GM23248 (cell line): Measurements from ENCODE around the gene ESYT2. TPM values are rescaled to one million over a fixed set of nuclear protein-coding genes. Genes with fewer than 3 reads are reported as not detected.

ENCODE experiments used
- DNase-seq: peaks from one replicate; pipeline ENCODE4 v3.0.0-alpha.2; 2015
- H2AFZ ChIP-seq: fragments of 200-600 bp; sonication (generic); 2 replicates; pipeline ENCODE4 v1.6.1; 2016; ENCODE audit warnings: antibody characterized with exemption
- H3F3A ChIP-seq: fragments of 200-600 bp; sonication (generic); 2 replicates; pipeline ENCODE4 v1.6.1; 2016; ENCODE audit warnings: mild to moderate bottlenecking, antibody characterized with exemption, mixed run types; ENCODE audit not compliant: insufficient read depth
- H3K27ac ChIP-seq: fragments of 200-600 bp; sonication (generic); 2 replicates; pipeline ENCODE4 v1.5.1; 2016; ENCODE audit warnings: mild to moderate bottlenecking
- H3K27me3 ChIP-seq: fragments of 200-600 bp; sonication (generic); replicated peaks from 2 replicates; pipeline ENCODE4 v1.6.1; 2016; ENCODE audit warnings: mild to moderate bottlenecking; ENCODE audit not compliant: insufficient read depth
- H3K36me3 ChIP-seq: fragments of 200-600 bp; sonication (generic); 2 replicates; pipeline ENCODE4 v1.6.1; 2016; ENCODE audit warnings: low read depth, mild to moderate bottlenecking
- H3K4me1 ChIP-seq: fragments of 200-600 bp; sonication (generic); 2 replicates; pipeline ENCODE4 v1.6.1; 2016; ENCODE audit warnings: mild to moderate bottlenecking; ENCODE audit not compliant: insufficient read depth
- H3K4me2 ChIP-seq: fragments of 200-600 bp; sonication (generic); one replicate; pipeline ENCODE4 v1.6.1; 2016; ENCODE audit warnings: mild to moderate bottlenecking; ENCODE audit not compliant: unreplicated experiment
- H3K4me3 ChIP-seq: fragments of 200-600 bp; sonication (generic); 2 replicates; pipeline ENCODE4 v1.5.1; 2016; ENCODE audit warnings: mild to moderate bottlenecking
- H3K79me2 ChIP-seq: fragments of 200-600 bp; sonication (generic); 2 replicates; pipeline ENCODE4 v1.6.1; 2016; ENCODE audit warnings: mild to moderate bottlenecking; ENCODE audit not compliant: insufficient read depth
- H3K9ac ChIP-seq: fragments of 200-600 bp; sonication (generic); 2 replicates; pipeline ENCODE4 v1.6.1; 2016; ENCODE audit warnings: mild to moderate bottlenecking
- H3K9me2 ChIP-seq: fragments of 200-600 bp; sonication (generic); 2 replicates; pipeline ENCODE4 v1.6.1; 2016; ENCODE audit warnings: mixed run types, mild to moderate bottlenecking, moderate library complexity; ENCODE audit not compliant: insufficient read depth
- H3K9me3 ChIP-seq: fragments of 200-600 bp; sonication (generic); one replicate; pipeline ENCODE4 v1.6.1; 2017; ENCODE audit warnings: low read depth
- H4K20me1 ChIP-seq: fragments of 200-600 bp; sonication (generic); 2 replicates; pipeline ENCODE4 v1.6.0; 2016; ENCODE audit not compliant: insufficient read depth
- EZH2 ChIP-seq: fragments of 200-600 bp; sonication (generic); IDR thresholded peaks from 2 replicates; pipeline ENCODE4 v1.6.1; 2018; ENCODE audit warnings: antibody characterized with exemption, mild to moderate bottlenecking; ENCODE audit not compliant: insufficient read depth, poor library complexity, severe bottlenecking
- EZH2phosphoT487 ChIP-seq: fragments of 200-600 bp; sonication (generic); IDR thresholded peaks from 2 replicates; pipeline ENCODE4 v1.6.1; 2018; ENCODE audit warnings: antibody characterized with exemption, moderate library complexity, mild to moderate bottlenecking, low read depth; ENCODE audit not compliant: insufficient read depth
- whole genome bisulfite sequencing, 2 experiments: methylation state at CpG; one replicate each; pipeline ENCODE4 v1.1.6; 2015 to 2017; ENCODE audit warnings: low lambda C conversion rate in 2 of 2, low coverage in 1 of 2; ENCODE audit errors: missing lambda C conversion rate in 2 of 2; 5-methylcytosine and 5-hydroxymethylcytosine counted together
- in situ Hi-C: fragments of 300-500 bp; cut with MboI; formaldehyde crosslinking; loops from 2 replicates; pipeline ENCODE4 v1.15.0; 2020
- polyA plus RNA-seq: library from polyadenylated mRNA; unstranded; fragments of >200 nt; fragmentation: Nextera tagmentation; extraction: Ambion mirVana; gene quantifications from 2 replicates; pipeline ENCODE4 v1.2.1, GENCODE V29; 2016
- total RNA-seq: library from RNA; depleted of rRNA; stranded (reverse); fragments of >200 nt; shearing (Covaris generic); gene quantifications from 2 replicates; pipeline ENCODE4 v1.2.3, GENCODE V29; 2014

The ESYT2 gene
- total and polyA plus RNA-seq, 2 experiments from 2014 or later = 49.9 to 129 TPM

DNA sequence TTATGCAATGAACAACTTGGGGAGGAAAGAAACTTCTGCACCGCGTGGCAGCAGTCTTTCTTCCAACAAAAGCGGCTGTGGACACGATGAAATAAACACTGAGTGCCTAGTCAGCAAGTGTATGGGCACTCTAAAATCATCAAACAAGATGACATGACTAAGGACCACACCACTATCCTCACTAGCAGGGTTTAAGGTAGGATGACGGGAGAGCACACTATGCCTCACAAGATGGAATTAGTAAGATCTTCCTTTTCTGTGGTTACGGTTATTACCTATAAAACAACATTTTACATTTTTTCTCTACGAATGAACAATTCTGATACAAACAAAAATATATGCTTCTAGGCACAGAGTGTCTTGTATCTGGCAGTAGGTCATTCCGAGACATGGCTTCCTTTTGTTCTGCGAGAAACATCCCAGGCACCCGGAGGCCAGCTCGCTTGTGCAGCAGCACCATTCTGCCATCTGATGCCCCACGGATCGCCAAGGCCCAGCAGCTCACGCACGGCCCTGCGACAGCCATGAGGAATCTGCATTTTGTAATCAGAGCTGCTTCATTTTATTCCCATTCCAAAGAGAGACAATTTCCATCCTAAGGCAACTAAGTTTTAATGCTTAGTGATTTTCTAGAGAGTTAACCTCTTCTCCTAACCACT is 70.6 kb downstream of the ESYT2 start:
- 95 to 97% methylated on average over 16 of the region's 16 CpGs for WGBS, 2 experiments
- in situ Hi-C loops = no loop called here
- H3K27me3 ChIP-seq = no peaks in the 10 kb centered on the region
- no peaks in the 10 kb centered on the region for H3K9me2 ChIP-seq
- no peak overlapping the region for H3K4me2 ChIP-seq
- H3K4me1 ChIP-seq = no peaks in the 10 kb centered on the region
- H3F3A ChIP-seq = no peaks in the 10 kb centered on the region
- no peak for DNase-seq
- no peak overlapping the region for H2AFZ ChIP-seq
- no peaks in the 10 kb centered on the region for H3K9me3 ChIP-seq
- H3K27ac ChIP-seq = no peak overlapping the region
- no peak overlapping the region for H3K9ac ChIP-seq
- TF ChIP-seq EZH2phosphoT487 (no peak), EZH2 (no peak)
- H3K4me3 ChIP-seq = no peak overlapping the region
- peaks cover 53% of the 10 kb centered on the region for H3K36me3 ChIP-seq
- H3K79me2 ChIP-seq = peaks cover 10% of the 10 kb centered on the region; the same call in 1 of the 2 replicates
- H4K20me1 ChIP-seq = no peaks in the 10 kb centered on the region

DNA sequence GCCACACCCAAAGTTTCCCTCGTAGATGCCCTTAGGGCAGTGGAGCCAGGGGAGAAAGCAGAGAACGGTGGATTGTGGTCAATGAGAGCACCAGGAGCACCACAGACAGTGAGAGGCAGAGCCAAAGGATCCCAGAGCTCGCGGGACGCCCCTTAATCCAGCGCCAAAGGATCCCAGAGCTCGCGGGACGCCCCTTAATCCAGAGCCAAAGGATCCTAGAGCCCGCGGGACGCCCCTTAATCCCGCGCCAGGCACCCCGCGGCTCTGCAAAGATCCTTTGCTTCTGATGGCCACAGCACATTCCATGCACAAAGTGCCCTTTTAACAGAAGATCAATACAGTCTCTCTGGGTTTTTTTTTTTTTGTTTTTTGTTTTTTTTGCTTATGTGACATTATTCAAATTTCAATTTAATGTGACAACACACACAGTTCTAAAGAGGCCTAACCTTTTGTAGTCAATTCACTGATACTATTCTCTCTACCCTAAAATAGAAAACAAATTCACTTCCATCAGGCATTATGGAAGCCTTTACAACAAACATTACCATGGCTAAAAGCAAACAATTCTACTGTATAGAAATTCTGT is 71.8 kb downstream of the ESYT2 start:
- Histone ChIP-seq H3K79me2 (peaks cover 7% of the 10 kb centered on the region; the same call in 1 of the 2 replicates), H3K9me2 (no peaks in the 10 kb centered on the region), H3K9me3 (no peaks in the 10 kb centered on the region), H2AFZ (no peak overlapping the region), H3K27ac (no peak overlapping the region), H3K9ac (no peak overlapping the region), H3K27me3 (no peaks in the 10 kb centered on the region), H3F3A (no peaks in the 10 kb centered on the region), H4K20me1 (no peaks in the 10 kb centered on the region), H3K4me1 (no peaks in the 10 kb centered on the region), H3K4me2 (no peak overlapping the region), H3K4me3 (no peak overlapping the region), H3K36me3 (peaks cover 48% of the 10 kb centered on the region; the same call in 1 of the 2 replicates)
- WGBS, 2 experiments = 96 to 98% methylated on average over 16 of the region's 16 CpGs
- TF ChIP-seq EZH2phosphoT487 (no peak), EZH2 (no peak)
- DNase-seq = no peak
- in situ Hi-C loops = no loop called here

DNA sequence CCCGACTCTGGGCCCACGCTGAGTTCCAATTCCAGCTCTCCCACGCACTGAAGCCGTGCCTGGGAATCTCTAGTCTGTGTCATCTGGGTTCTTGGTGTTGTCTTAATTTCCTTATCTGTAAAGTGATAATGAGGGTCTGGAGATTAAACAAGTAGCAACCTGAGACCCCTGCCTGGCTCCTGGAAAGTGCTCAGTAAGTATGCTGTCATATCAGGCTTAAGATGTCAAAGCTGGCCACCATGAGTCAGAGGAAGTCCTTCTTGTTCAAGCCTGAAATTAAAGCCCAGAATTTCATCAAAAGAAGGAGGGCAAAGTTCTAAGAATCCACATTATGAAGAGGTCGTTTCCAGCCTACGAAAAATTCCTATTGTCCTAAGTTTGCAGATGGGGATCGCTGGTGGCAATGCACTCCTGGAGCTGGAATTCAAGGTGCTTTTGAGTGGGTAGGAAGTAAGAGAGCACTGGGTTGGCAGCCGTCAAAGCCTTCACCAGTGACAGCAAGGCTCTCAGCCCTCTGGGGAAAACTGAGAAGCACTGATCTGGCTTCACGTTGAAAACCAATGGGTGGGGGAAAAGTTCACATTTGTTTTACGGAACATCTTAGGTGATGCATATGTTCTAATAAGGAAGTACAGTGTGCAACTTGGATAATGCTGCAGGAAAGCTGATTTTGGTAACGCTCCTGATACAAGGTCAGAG is 74.4 kb downstream of the ESYT2 start:
- Histone ChIP-seq H4K20me1 (no peaks in the 10 kb centered on the region), H3K9me3 (no peaks in the 10 kb centered on the region), H3F3A (no peaks in the 10 kb centered on the region), H3K4me2 (no peak overlapping the region), H3K27ac (no peak overlapping the region), H3K9ac (no peak overlapping the region), H3K27me3 (no peaks in the 10 kb centered on the region), H3K4me1 (no peaks in the 10 kb centered on the region), H3K4me3 (no peak overlapping the region), H2AFZ (no peak overlapping the region), H3K79me2 (peaks cover 7% of the 10 kb centered on the region; the same call in 1 of the 2 replicates), H3K9me2 (no peaks in the 10 kb centered on the region), H3K36me3 (peaks cover 34% of the 10 kb centered on the region; the same call in 1 of the 2 replicates)
- in situ Hi-C loops = no loop called here
- DNase-seq = no peak
- WGBS, 2 experiments = 87 to 90% methylated on average over 11 of the region's 11 CpGs
- TF ChIP-seq EZH2phosphoT487 = no peak
- TF ChIP-seq EZH2 = no peak

DNA sequence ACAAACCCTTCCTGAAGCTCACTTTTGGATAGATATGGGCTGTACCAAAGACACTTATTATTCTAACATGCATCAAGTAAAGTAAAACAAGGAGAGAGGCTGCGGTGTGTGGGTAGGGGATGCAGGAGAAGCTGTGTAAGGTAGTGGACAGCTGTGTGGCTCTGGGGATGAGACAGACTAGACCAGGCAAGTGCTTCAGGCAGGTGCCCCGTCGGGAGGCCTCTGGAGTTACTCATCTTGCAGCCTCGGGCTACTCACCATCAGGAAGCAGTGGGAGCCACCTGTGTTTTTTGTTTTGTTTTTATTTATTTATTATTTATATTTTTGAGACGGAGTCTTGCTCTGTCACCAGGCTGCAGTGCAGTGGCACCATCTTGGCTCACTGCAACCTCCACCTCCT is 75.4 kb downstream of the ESYT2 start:
- WGBS, 2 experiments = 90% methylated on average over 5 of the region's 5 CpGs
- Histone ChIP-seq H3K4me1 (no peaks in the 10 kb centered on the region), H3K9me2 (no peaks in the 10 kb centered on the region), H3K9me3 (no peaks in the 10 kb centered on the region), H3K36me3 (peaks cover 29% of the 10 kb centered on the region; the same call in 1 of the 2 replicates), H3K9ac (no peak overlapping the region), H3K27me3 (no peaks in the 10 kb centered on the region), H3K79me2 (peaks cover 7% of the 10 kb centered on the region; the same call in 1 of the 2 replicates), H3K4me2 (no peak overlapping the region), H3F3A (no peaks in the 10 kb centered on the region), H3K4me3 (no peak overlapping the region), H2AFZ (no peak overlapping the region), H4K20me1 (no peaks in the 10 kb centered on the region), H3K27ac (no peak overlapping the region)
- DNase-seq = no peak
- in situ Hi-C loops = no loop called here
- no peak for TF ChIP-seq EZH2
